Retinal pigment epithelial cell (primary cell): ENCODE measurements around the gene KIF26B.

Experiments used
- DNase-seq: peaks from one replicate; pipeline ENCODE4 v3.0.0-alpha.2; 2010; ENCODE audit warnings: low read depth
- H3K4me3 ChIP-seq: 2 replicates; pipeline ENCODE4 v1.5.1; 2011; ENCODE audit warnings: mild to moderate bottlenecking, low read length, control low read depth, moderate library complexity
- CTCF ChIP-seq: conservative IDR thresholded peaks from 2 replicates; pipeline ENCODE4 v1.5.1; 2011; ENCODE audit warnings: low read depth, low read length, control low read depth, inconsistent platforms

Gene KIF26B

GRCh38 chr1:245153081-245153551 lies 1.7 kb upstream of the KIF26B start:
- TF ChIP-seq CTCF, result peak; percentile 68
- peak overlapping the region; percentile 80 for H3K4me3 ChIP-seq
- no peak for DNase-seq

- peak overlapping the region; percentile 80 for H3K4me3 ChIP-seq
- DNase-seq, result no peak
- TF ChIP-seq CTCF, result no peak
Measured at GRCh38 chr1:245153552-245154428, 995 bp upstream of the KIF26B start.

GRCh38 chr1:245155272-245156040 lies 671 bp downstream of the KIF26B start:
- DNase-seq, result no peak
- peak overlapping the region; percentile 80 for H3K4me3 ChIP-seq
- no peak for TF ChIP-seq CTCF

- peak overlapping the region; percentile 80 for H3K4me3 ChIP-seq
- DNase-seq, result no peak
- TF ChIP-seq CTCF, result peak; percentile 70
Measured at GRCh38 chr1:245156041-245156735, 1.4 kb downstream of the KIF26B start.

- no peak for TF ChIP-seq CTCF
- H3K4me3 ChIP-seq, result peak overlapping the region; percentile 80
- DNase-seq, result no peak
Measured at GRCh38 chr1:245156736-245157505, 2.1 kb downstream of the KIF26B start.

GRCh38 chr1:245158913-245159312 lies 4.1 kb downstream of the KIF26B start:
- H3K4me3 ChIP-seq, result no peak overlapping the region
- DNase-seq, result no peak
- TF ChIP-seq CTCF, result no peak
